HL-60/S4 treated with phorbol 12-myristate 13-acetate at 8.2 ng/mL for 4 days and 3 days (cell line): Measurements from ENCODE around the gene PDE8A.
"Not testable (repeated sequence)": the region's sequence is repeated elsewhere in the genome, so short reads cannot be mapped to it uniquely, and the experiment has no call there.

Source experiments
- in situ Hi-C: fragments of 300-500 bp; cut with MboI; formaldehyde crosslinking; loops from 2 replicates; pipeline ENCODE4 v1.15.0; 2022; ENCODE audit warnings: low sequenced_read_pairs

The PDE8A gene

GRCh38 chr15:84960391-84961113 is 21.1 kb upstream of the PDE8A start:
- in situ Hi-C loops, result loop anchor here (10.0 kb wide), 1 partner anchor 84 kb away; no protein-coding TSS in a partner anchor

GRCh38 chr15:84961114-84961452 is 20.6 kb upstream of the PDE8A start:
- in situ Hi-C loops, result loop anchor here (10.0 kb wide), 1 partner anchor 84 kb away; no protein-coding TSS in a partner anchor

- in situ Hi-C loops, result loop anchor here (10.0 kb wide), 1 partner anchor 83 kb away; no protein-coding TSS in a partner anchor
Measured at GRCh38 chr15:84961707-84962106, 19.9 kb upstream of the PDE8A start.

- in situ Hi-C loops, result loop anchor here (10.0 kb wide), 1 partner anchor 82 kb away; no protein-coding TSS in a partner anchor
Measured at GRCh38 chr15:84962955-84963354, 18.7 kb upstream of the PDE8A start.

- in situ Hi-C loops, result loop anchor here (10.0 kb wide), 1 partner anchor 77 kb away; no protein-coding TSS in a partner anchor
Measured at GRCh38 chr15:84967380-84967779, 14.3 kb upstream of the PDE8A start.

- in situ Hi-C loops, result loop anchor here (10.0 kb wide), 1 partner anchor 76 kb away; no protein-coding TSS in a partner anchor
Measured at GRCh38 chr15:84968301-84968700, 13.4 kb upstream of the PDE8A start.

- in situ Hi-C loops, result loop anchor here (10.0 kb wide), 1 partner anchor 76 kb away; no protein-coding TSS in a partner anchor
Measured at GRCh38 chr15:84969257-84969656, 12.4 kb upstream of the PDE8A start.

GRCh38 chr15:84970843-84971242 is 10.8 kb upstream of the PDE8A start:
- in situ Hi-C loops, result no loop called here

GRCh38 chr15:84973492-84974460 is 7.9 kb upstream of the PDE8A start:
- in situ Hi-C loops, result no loop called here

- in situ Hi-C loops, result no loop called here
Measured at GRCh38 chr15:84975871-84976351, 5.7 kb upstream of the PDE8A start.

GRCh38 chr15:84976746-84977345 is 4.8 kb upstream of the PDE8A start:
- in situ Hi-C loops, result no loop called here

GRCh38 chr15:84979651-84980050 is 2.0 kb upstream of the PDE8A start:
- in situ Hi-C loops, result no loop called here

- in situ Hi-C loops, result no loop called here
Measured at GRCh38 chr15:84980196-84981053, 1.2 kb upstream of the PDE8A start.

GRCh38 chr15:84981054-84981710 is 474 bp upstream of the PDE8A start:
- in situ Hi-C loops, result no loop called here

- in situ Hi-C loops, result no loop called here
Measured at GRCh38 chr15:84982301-84982920, 755 bp downstream of the PDE8A start.

GRCh38 chr15:84983294-84983693 is 1.6 kb downstream of the PDE8A start:
- in situ Hi-C loops, result no loop called here

- in situ Hi-C loops, result no loop called here
Measured at GRCh38 chr15:84983711-84984110, 2.1 kb downstream of the PDE8A start.

- in situ Hi-C loops, result no loop called here
Measured at GRCh38 chr15:84985158-84985557, 3.5 kb downstream of the PDE8A start.

GRCh38 chr15:84987351-84987750 is 5.7 kb downstream of the PDE8A start:
- in situ Hi-C loops, result not testable (repeated sequence)
